ENCODE results near the gene HSPA14.

HSPA14 gene

GRCh38 chr10:14836208-14836607 lies 1.9 kb upstream of the HSPA14 start:
- FAIRE-seq (no peak), DNase-seq (ENCODE audit: insufficient read length, low spot score) (no peak)
- TF ChIP-seq TAF1 (IDR thresholded peaks at IDR 0.05; ENCODE audit: low read depth, low read length) (no peak), SPI1 (IDR thresholded peaks at IDR 0.05; ENCODE audit: low read depth, low read length) (no peak), POLR2A (IDR thresholded peaks at IDR 0.05; ENCODE audit: low read depth, low read length) (no peak), POLR2AphosphoS5 (IDR thresholded peaks at IDR 0.05; ENCODE audit: low read depth, low read length) (no peak), POU2F2 (IDR thresholded peaks at IDR 0.05; ENCODE audit: low read depth, low read length) (no peak), PAX5 (IDR thresholded peaks at IDR 0.05; ENCODE audit: insufficient read depth, low read length, severe bottlenecking) (no peak)

GRCh38 chr10:14837003-14837756 lies 926 bp upstream of the HSPA14 start:
- DNase-seq (ENCODE audit: insufficient read length, low spot score): no peak
- TF ChIP-seq PAX5 (IDR thresholded peaks at IDR 0.05; ENCODE audit: insufficient read depth, low read length, severe bottlenecking): no peak
- no peak for TF ChIP-seq POU2F2 (IDR thresholded peaks at IDR 0.05; ENCODE audit: low read depth, low read length)
- TF ChIP-seq SPI1 (IDR thresholded peaks at IDR 0.05; ENCODE audit: low read depth, low read length): no peak
- no peak for TF ChIP-seq POLR2A (IDR thresholded peaks at IDR 0.05; ENCODE audit: low read depth, low read length)
- no peak for TF ChIP-seq TAF1 (IDR thresholded peaks at IDR 0.05; ENCODE audit: low read depth, low read length)
- no peak for TF ChIP-seq POLR2AphosphoS5 (IDR thresholded peaks at IDR 0.05; ENCODE audit: low read depth, low read length)
- no peak for FAIRE-seq

- FAIRE-seq (no peak), DNase-seq (ENCODE audit: insufficient read length, low spot score) (peak; percentile 25)
- TF ChIP-seq PAX5 (IDR thresholded peaks at IDR 0.05; ENCODE audit: insufficient read depth, low read length, severe bottlenecking) (no peak), POU2F2 (IDR thresholded peaks at IDR 0.05; ENCODE audit: low read depth, low read length) (no peak), POLR2A (IDR thresholded peaks at IDR 0.05; ENCODE audit: low read depth, low read length) (no peak; the same call in 1 of the 2 replicates), SPI1 (IDR thresholded peaks at IDR 0.05; ENCODE audit: low read depth, low read length) (no peak), TAF1 (IDR thresholded peaks at IDR 0.05; ENCODE audit: low read depth, low read length) (no peak), POLR2AphosphoS5 (IDR thresholded peaks at IDR 0.05; ENCODE audit: low read depth, low read length) (no peak)
These were observed 637 bp downstream of the HSPA14 start for GRCh38 chr10:14838582-14839304.

GRCh38 chr10:14839305-14839695 lies 1.2 kb downstream of the HSPA14 start:
- FAIRE-seq (no peak), DNase-seq (ENCODE audit: insufficient read length, low spot score) (no peak)
- no peak for TF ChIP-seq TAF1 (IDR thresholded peaks at IDR 0.05; ENCODE audit: low read depth, low read length)
- TF ChIP-seq POLR2AphosphoS5 (IDR thresholded peaks at IDR 0.05; ENCODE audit: low read depth, low read length): no peak
- no peak for TF ChIP-seq POU2F2 (IDR thresholded peaks at IDR 0.05; ENCODE audit: low read depth, low read length)
- no peak for TF ChIP-seq POLR2A (IDR thresholded peaks at IDR 0.05; ENCODE audit: low read depth, low read length)
- no peak for TF ChIP-seq PAX5 (IDR thresholded peaks at IDR 0.05; ENCODE audit: insufficient read depth, low read length, severe bottlenecking)
- no peak for TF ChIP-seq SPI1 (IDR thresholded peaks at IDR 0.05; ENCODE audit: low read depth, low read length)

- FAIRE-seq (no peak), DNase-seq (ENCODE audit: insufficient read length, low spot score) (no peak)
- TF ChIP-seq PAX5 (IDR thresholded peaks at IDR 0.05; ENCODE audit: insufficient read depth, low read length, severe bottlenecking): no peak
- TF ChIP-seq TAF1 (IDR thresholded peaks at IDR 0.05; ENCODE audit: low read depth, low read length): no peak
- no peak for TF ChIP-seq POU2F2 (IDR thresholded peaks at IDR 0.05; ENCODE audit: low read depth, low read length)
- TF ChIP-seq POLR2A (IDR thresholded peaks at IDR 0.05; ENCODE audit: low read depth, low read length): no peak
- no peak for TF ChIP-seq POLR2AphosphoS5 (IDR thresholded peaks at IDR 0.05; ENCODE audit: low read depth, low read length)
- TF ChIP-seq SPI1 (IDR thresholded peaks at IDR 0.05; ENCODE audit: low read depth, low read length): no peak
These were observed 2.1 kb downstream of the HSPA14 start for GRCh38 chr10:14840178-14840577.

GRCh38 chr10:14843327-14843988 lies 5.4 kb downstream of the HSPA14 start:
- FAIRE-seq (no peak), DNase-seq (ENCODE audit: insufficient read length, low spot score) (no peak)
- TF ChIP-seq POU2F2 (IDR thresholded peaks at IDR 0.05; ENCODE audit: low read depth, low read length) (no peak), POLR2AphosphoS5 (IDR thresholded peaks at IDR 0.05; ENCODE audit: low read depth, low read length) (no peak), TAF1 (IDR thresholded peaks at IDR 0.05; ENCODE audit: low read depth, low read length) (no peak), SPI1 (IDR thresholded peaks at IDR 0.05; ENCODE audit: low read depth, low read length) (no peak), POLR2A (IDR thresholded peaks at IDR 0.05; ENCODE audit: low read depth, low read length) (no peak), PAX5 (IDR thresholded peaks at IDR 0.05; ENCODE audit: insufficient read depth, low read length, severe bottlenecking) (no peak)

GRCh38 chr10:14844948-14845347 lies 6.8 kb downstream of the HSPA14 start:
- no peak for TF ChIP-seq SPI1 (IDR thresholded peaks at IDR 0.05; ENCODE audit: low read depth, low read length)
- 0 out of 2 replicates have a peak, but pooled peaks have one; percentile 8 for TF ChIP-seq POLR2A (IDR thresholded peaks at IDR 0.05; ENCODE audit: low read depth, low read length)
- DNase-seq (ENCODE audit: insufficient read length, low spot score): no peak
- FAIRE-seq: no peak

GRCh38 chr10:14852236-14852635 lies 14.1 kb downstream of the HSPA14 start:
- TF ChIP-seq PAX5 (IDR thresholded peaks at IDR 0.05; ENCODE audit: insufficient read depth, low read length, severe bottlenecking) (no peak), POLR2A (IDR thresholded peaks at IDR 0.05; ENCODE audit: low read depth, low read length) (no peak), POLR2AphosphoS5 (IDR thresholded peaks at IDR 0.05; ENCODE audit: low read depth, low read length) (no peak), TAF1 (IDR thresholded peaks at IDR 0.05; ENCODE audit: low read depth, low read length) (no peak), SPI1 (IDR thresholded peaks at IDR 0.05; ENCODE audit: low read depth, low read length) (no peak), POU2F2 (IDR thresholded peaks at IDR 0.05; ENCODE audit: low read depth, low read length) (no peak)
- FAIRE-seq (no peak), DNase-seq (ENCODE audit: insufficient read length, low spot score) (no peak)

GRCh38 chr10:14855453-14855852 lies 17.3 kb downstream of the HSPA14 start:
- DNase-seq (ENCODE audit: insufficient read length, low spot score): no peak
- no peak for FAIRE-seq
- no peak for TF ChIP-seq SPI1 (IDR thresholded peaks at IDR 0.05; ENCODE audit: low read depth, low read length)
- TF ChIP-seq PAX5 (IDR thresholded peaks at IDR 0.05; ENCODE audit: insufficient read depth, low read length, severe bottlenecking): no peak
- TF ChIP-seq POLR2AphosphoS5 (IDR thresholded peaks at IDR 0.05; ENCODE audit: low read depth, low read length): no peak
- no peak for TF ChIP-seq POLR2A (IDR thresholded peaks at IDR 0.05; ENCODE audit: low read depth, low read length)
- TF ChIP-seq POU2F2 (IDR thresholded peaks at IDR 0.05; ENCODE audit: low read depth, low read length): no peak
- TF ChIP-seq TAF1 (IDR thresholded peaks at IDR 0.05; ENCODE audit: low read depth, low read length): no peak

All from GM12891 (cell line).